Keratinocyte (primary cell): ENCODE results near the gene ALDH9A1. TPM values are rescaled to one million over a fixed set of nuclear protein-coding genes. Genes with fewer than 3 reads are reported as not detected.

Experiments used
- DNase-seq: peaks from one replicate; pipeline ENCODE4 v3.0.0-alpha.2; 2011; ENCODE audit warnings: low read depth, missing footprints, low spot score
- FAIRE-seq: peaks from 2 replicates; lab custom pipeline; 2011; peaks lifted over from hg19 to GRCh38; lab: Jason Lieb, UNC
- H2AFZ ChIP-seq: 2 replicates; pipeline ENCODE4 v1.6.0; 2012; ENCODE audit warnings: low read length, control low read depth, inconsistent platforms; ENCODE audit not compliant: control insufficient read depth
- H3K27ac ChIP-seq: 2 replicates; pipeline ENCODE4 v1.5.1; 2011; ENCODE audit warnings: low read length; ENCODE audit not compliant: control insufficient read depth, insufficient read depth
- H3K27me3 ChIP-seq: 3 replicates; pipeline ENCODE4 v1.6.0; 2011; ENCODE audit warnings: low read length; ENCODE audit not compliant: control insufficient read depth, insufficient read depth; ENCODE audit errors: extremely low read depth
- H3K36me3 ChIP-seq, 2 experiments: 2 replicates in 1 of 2; 3 replicates in 1 of 2; pipeline ENCODE4 v1.5.1; 2011; ENCODE audit warnings: low read length in 2 of 2, mild to moderate bottlenecking in 1 of 2; ENCODE audit not compliant: control insufficient read depth in 2 of 2, insufficient read depth in 2 of 2; ENCODE audit errors: extremely low read depth in 1 of 2
- H3K4me1 ChIP-seq: 3 replicates; pipeline ENCODE4 v1.5.1; 2011; ENCODE audit warnings: low read length; ENCODE audit not compliant: control insufficient read depth, insufficient read depth; ENCODE audit errors: extremely low read depth
- H3K4me2 ChIP-seq: 3 replicates; pipeline ENCODE4 v1.6.0; 2011; ENCODE audit warnings: low read depth, low read length; ENCODE audit not compliant: control insufficient read depth, insufficient read depth; ENCODE audit errors: extremely low read depth
- H3K4me3 ChIP-seq, 3 experiments: fragments of 200-600 bp in 1 of 3; sonication (generic) in 1 of 3; 2 replicates in 2 of 3; 3 replicates in 1 of 3; pipeline ENCODE4 v1.5.1; 2011 to 2016; ENCODE audit warnings: low read length in 3 of 3, mild to moderate bottlenecking in 3 of 3, control low read depth in 2 of 3, inconsistent platforms in 1 of 3, low read depth in 1 of 3, mixed read lengths in 1 of 3, mixed run types in 1 of 3, moderate library complexity in 1 of 3; ENCODE audit not compliant: control insufficient read depth in 2 of 3, insufficient read depth in 2 of 3; ENCODE audit errors: extremely low read depth in 1 of 3
- H3K79me2 ChIP-seq: 2 replicates; pipeline ENCODE4 v1.6.0; 2012; ENCODE audit warnings: low read length; ENCODE audit not compliant: control insufficient read depth, insufficient read depth
- H3K9ac ChIP-seq: 3 replicates; pipeline ENCODE4 v1.6.0; 2011; ENCODE audit warnings: low read length; ENCODE audit not compliant: control insufficient read depth, insufficient read depth; ENCODE audit errors: extremely low read depth
- H3K9me1 ChIP-seq: 3 replicates; pipeline ENCODE4 v1.6.0; 2011; ENCODE audit warnings: low read length; ENCODE audit not compliant: control insufficient read depth, insufficient read depth; ENCODE audit errors: extremely low read depth
- H3K9me3 ChIP-seq: 2 replicates; pipeline ENCODE4 v1.5.1; 2012; ENCODE audit warnings: low read depth, low read length; ENCODE audit not compliant: control insufficient read depth
- H4K20me1 ChIP-seq: 3 replicates; pipeline ENCODE4 v1.6.0; 2011; ENCODE audit warnings: low read length; ENCODE audit not compliant: control insufficient read depth, insufficient read depth; ENCODE audit errors: extremely low read depth
- EZH2 ChIP-seq: IDR thresholded peaks from one replicate; pipeline ENCODE4 v1.6.1; 2012; ENCODE audit warnings: inconsistent platforms, mild to moderate bottlenecking, low read length, moderate library complexity
- dilution Hi-C: fragments of 300-500 bp; cut with MboI; formaldehyde crosslinking; loops from one replicate; pipeline ENCODE4 v1.7.0; 2020; ENCODE audit warnings: low sequenced_read_pairs; ENCODE audit not compliant: extremely low pct_ligation_motif_present
- polyA plus RNA-seq, 5 experiments: library from polyadenylated mRNA; depleted of rRNA in 3 of 5; stranded (reverse) in 3 of 5; stranded (forward) in 1 of 5; unstranded in 1 of 5; fragments of >200 nt; gene quantifications; 1 replicate in 1 of 5; 2 replicates in 3 of 5; 3 replicates in 1 of 5; pipeline versions ENCODE4 v1.2.1 to v1.2.3, GENCODE V29; 2011 to 2012; ENCODE audit warnings: missing spikeins in 2 of 5, low read depth in 1 of 5, low replicate concordance in 1 of 5
- TF ChIP-seq, protein P1 (sequence below), 3 experiments: IDR thresholded peaks in 1 of 3; conservative IDR thresholded peaks in 1 of 3; optimal IDR thresholded peaks in 1 of 3; 2 replicates in 2 of 3; 3 replicates in 1 of 3; pipeline versions ENCODE3 to v1.5.1; 2011; ENCODE audit warnings: low read length in 3 of 3, mild to moderate bottlenecking in 3 of 3, moderate library complexity in 2 of 3, control low read depth in 1 of 3, inconsistent platforms in 1 of 3; ENCODE audit not compliant: insufficient read depth in 2 of 3; ENCODE audit errors: extremely low read depth in 1 of 3

The ALDH9A1 gene
- polyA plus RNA-seq, 1 donor (not counting 4 experiments of a cell fraction or from before 2014, with no cell fraction given), result 77.4 TPM

GRCh38 chr1:165698761-165699052 lies 345 bp upstream of the ALDH9A1 start:
- Histone ChIP-seq H2AFZ (peak overlapping the region; percentile 98), H3K4me3 (peak overlapping the region; percentile 81 to 87 (median 85)), H3K4me1 (peaks cover 16% of the 10 kb centered on the region), H3K9me1 (no peaks in the 10 kb centered on the region), H3K9ac (peak overlapping the region; percentile 86), H3K27ac (peak overlapping the region; percentile 45), H3K27me3 (no peaks in the 10 kb centered on the region), H3K4me2 (peak overlapping the region; percentile 87), H3K9me3 (no peaks in the 10 kb centered on the region), H3K79me2 (peaks cover 29% of the 10 kb centered on the region), H4K20me1 (no peaks in the 10 kb centered on the region), H3K36me3 (no peaks in the 10 kb centered on the region)
- dilution Hi-C loops, result no loop called here
- DNase-seq, result no peak
- TF ChIP-seq, protein P1, sequence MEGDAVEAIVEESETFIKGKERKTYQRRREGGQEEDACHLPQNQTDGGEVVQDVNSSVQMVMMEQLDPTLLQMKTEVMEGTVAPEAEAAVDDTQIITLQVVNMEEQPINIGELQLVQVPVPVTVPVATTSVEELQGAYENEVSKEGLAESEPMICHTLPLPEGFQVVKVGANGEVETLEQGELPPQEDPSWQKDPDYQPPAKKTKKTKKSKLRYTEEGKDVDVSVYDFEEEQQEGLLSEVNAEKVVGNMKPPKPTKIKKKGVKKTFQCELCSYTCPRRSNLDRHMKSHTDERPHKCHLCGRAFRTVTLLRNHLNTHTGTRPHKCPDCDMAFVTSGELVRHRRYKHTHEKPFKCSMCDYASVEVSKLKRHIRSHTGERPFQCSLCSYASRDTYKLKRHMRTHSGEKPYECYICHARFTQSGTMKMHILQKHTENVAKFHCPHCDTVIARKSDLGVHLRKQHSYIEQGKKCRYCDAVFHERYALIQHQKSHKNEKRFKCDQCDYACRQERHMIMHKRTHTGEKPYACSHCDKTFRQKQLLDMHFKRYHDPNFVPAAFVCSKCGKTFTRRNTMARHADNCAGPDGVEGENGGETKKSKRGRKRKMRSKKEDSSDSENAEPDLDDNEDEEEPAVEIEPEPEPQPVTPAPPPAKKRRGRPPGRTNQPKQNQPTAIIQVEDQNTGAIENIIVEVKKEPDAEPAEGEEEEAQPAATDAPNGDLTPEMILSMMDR (optimal IDR thresholded peaks at IDR 0.05 in 1 of 3, IDR thresholded peaks at IDR 0.05 in 1 of 3, conservative IDR thresholded peaks at IDR 0.05 in 1 of 3; ENCODE audit: extremely low read depth in 1 of 3, insufficient read depth in 2 of 3, low read length in 3 of 3), result no peak
- no peak for TF ChIP-seq EZH2
- FAIRE-seq, result no peak

- H4K20me1 ChIP-seq, result no peaks in the 10 kb centered on the region
- H3K27me3 ChIP-seq, result no peaks in the 10 kb centered on the region
- no peaks in the 10 kb centered on the region for H3K36me3 ChIP-seq
- H3K79me2 ChIP-seq, result peaks cover 29% of the 10 kb centered on the region
- peak overlapping the region; percentile 78 for H3K27ac ChIP-seq
- H3K9ac ChIP-seq, result peak overlapping the region; percentile 86
- no peak for DNase-seq
- H3K4me3 ChIP-seq, result peak overlapping the region; percentile 81 to 87 (median 85)
- FAIRE-seq, result no peak
- peaks cover 16% of the 10 kb centered on the region for H3K4me1 ChIP-seq
- H3K9me1 ChIP-seq, result no peaks in the 10 kb centered on the region
- dilution Hi-C loops, result no loop called here
- peak overlapping the region; percentile 83 for H3K4me2 ChIP-seq
- H3K9me3 ChIP-seq, result no peaks in the 10 kb centered on the region
- peak overlapping the region; percentile 17 for H2AFZ ChIP-seq
- TF ChIP-seq, protein P1 (optimal IDR thresholded peaks at IDR 0.05 in 1 of 3, IDR thresholded peaks at IDR 0.05 in 1 of 3, conservative IDR thresholded peaks at IDR 0.05 in 1 of 3; ENCODE audit: extremely low read depth in 1 of 3, insufficient read depth in 2 of 3, low read length in 3 of 3), result no peak
- no peak for TF ChIP-seq EZH2
Observed at GRCh38 chr1:165697491-165697880, 876 bp downstream of the ALDH9A1 start.
